Activated CD4-positive, CD25-positive, alpha-beta regulatory T cell treated with anti-CD3 and anti-CD28 coated beads, Interleukin-2, amount 50 U/mL, for 72 hours (primary cell): Measurements from ENCODE around the gene RAB13.
A peak's percentile ranks its signal among the peaks of the same experiment; 100 is the strongest.

Experiments
- DNase-seq: peaks from one replicate; pipeline ENCODE4 v3.0.0; 2021

RAB13 gene

GRCh38 chr1:153977250-153978240, 8.6 kb downstream of the RAB13 start, which contains the start of gene JTB:
TSS of gene JTB (minus strand) at chr1:153977674. CDS start at chr1:153977252, 422 bp downstream.
- DNase-seq: peak; percentile 78

- DNase-seq: no peak
Measured at GRCh38 chr1:153976819-153977249, 9.3 kb downstream of the RAB13 start.

DNA sequence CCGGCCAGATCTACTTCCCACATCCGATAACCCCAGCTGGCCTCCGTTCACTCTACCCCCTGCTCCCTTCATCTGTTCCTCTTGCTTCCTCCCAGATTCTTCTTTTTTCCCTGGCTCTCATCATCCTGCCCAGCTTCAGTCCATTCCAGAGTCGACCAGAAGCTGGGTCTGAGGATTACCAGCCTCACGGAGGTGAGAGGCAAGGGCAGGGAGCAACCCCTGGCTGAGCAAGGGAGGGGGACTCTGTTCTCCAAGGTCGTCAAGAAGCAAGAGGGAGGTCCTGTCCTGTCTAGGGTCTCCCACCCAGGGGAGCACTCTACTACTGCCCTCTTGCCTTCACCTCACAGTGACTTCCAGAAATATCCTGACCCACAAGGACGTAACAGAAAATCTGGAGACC, 12.6 kb downstream of the RAB13 start:
- no peak for DNase-seq

DNA sequence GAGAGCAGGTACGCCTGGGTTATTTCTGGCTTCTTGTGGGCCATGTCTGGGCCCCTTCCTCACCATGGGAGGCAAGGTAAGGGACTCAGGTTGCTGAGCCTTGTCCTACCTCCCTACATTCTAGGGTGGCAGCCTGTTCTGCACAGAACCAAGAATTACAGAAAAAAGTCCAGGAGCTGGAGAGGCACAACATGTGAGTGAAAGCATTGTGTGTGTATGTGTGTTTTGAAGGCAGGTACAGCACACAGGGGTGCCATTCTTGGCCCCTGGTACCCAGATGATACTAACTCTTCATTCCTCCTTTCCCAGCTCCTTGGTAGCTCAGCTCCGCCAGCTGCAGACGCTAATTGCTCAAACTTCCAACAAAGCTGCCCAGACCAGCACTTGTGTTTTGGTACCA, 13.1 kb downstream of the RAB13 start:
- no peak for DNase-seq

GRCh38 chr1:153970346-153970745, 15.8 kb downstream of the RAB13 start:
- no peak for DNase-seq

- no peak for DNase-seq
Measured at GRCh38 chr1:153968972-153969371, 17.2 kb downstream of the RAB13 start.

DNA sequence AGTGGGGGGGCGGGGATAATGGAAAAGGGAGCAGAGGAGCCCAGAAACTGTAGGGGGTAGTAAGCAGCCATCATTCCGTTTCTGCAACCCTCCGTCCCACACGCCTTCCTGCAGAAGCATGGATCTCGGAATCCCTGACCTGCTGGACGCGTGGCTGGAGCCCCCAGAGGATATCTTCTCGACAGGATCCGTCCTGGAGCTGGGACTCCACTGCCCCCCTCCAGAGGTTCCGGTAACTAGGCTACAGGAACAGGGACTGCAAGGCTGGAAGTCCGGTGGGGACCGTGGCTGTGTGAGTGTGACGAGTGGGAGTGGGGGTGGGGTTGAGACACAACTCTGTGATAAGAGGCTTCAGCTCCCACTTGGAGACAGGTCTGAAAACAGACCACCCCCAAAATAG, 17.7 kb downstream of the RAB13 start:
- DNase-seq: no peak

DNA sequence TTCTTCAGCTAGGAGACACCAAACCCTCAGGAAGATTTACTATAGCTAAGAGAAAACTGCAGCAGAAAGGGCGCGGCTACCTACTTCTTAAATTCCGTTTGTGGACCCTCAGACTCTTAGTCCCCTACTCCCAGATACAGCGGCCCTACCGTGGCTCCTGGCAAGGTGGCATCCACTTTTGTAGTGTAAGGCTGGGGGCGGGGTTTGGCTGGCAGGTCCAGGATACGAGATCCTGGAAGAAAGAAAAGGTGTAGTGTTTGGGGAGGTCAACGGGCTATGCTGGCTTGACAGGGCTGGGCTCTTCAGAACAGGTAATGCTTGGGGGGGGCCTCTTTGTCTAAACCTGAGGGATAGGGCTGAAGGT, 18.2 kb downstream of the RAB13 start:
- DNase-seq: no peak

DNA sequence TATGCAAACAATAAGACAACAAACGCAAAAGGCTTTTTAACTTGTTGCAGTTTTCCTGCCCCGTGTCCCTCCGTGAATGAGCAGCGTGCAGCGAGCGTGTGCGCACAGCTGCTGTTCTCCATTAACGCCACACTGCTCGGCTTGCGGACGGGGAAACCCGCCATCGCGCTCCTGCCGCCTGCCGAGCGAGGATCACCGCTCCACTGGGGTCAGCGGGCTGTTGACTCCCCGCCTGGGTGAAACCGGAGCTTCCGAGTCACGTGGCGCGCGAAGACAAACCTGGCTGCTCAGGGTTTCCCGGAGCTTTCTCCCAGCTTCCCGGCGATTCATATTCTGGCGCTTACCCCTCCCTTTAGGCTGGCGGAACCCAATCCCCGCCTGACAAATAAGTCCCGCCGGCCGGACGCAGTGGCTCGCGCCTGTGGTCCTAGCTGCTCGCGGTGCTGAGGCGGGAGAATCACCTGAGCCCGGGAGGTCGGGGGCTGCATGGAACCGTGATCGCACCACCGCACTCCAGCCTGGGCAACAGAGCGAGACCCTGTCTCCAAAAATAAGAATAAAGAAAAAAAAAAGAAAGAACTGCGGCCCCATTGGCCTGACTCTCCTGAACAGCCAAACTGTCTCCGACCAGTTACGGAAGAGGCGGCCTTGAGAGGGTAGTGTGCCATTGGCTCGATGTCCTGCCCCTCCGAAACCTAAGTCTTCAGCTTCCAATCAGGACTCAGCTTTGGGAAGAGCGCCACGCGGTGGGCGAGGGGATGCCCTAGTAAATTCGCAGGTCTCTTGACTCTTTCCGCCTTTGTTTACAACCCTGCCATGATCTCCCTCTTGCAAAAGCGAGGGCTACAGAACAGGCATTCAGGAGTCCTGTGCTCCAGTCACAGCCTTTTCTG, 18.8 kb downstream of the RAB13 start, which contains the start of gene CREB3L4:
Gene CREB3L4, plus strand, starts transcription at position 796 of the 893 bp plus-strand sequence. CDS start 624 bp downstream, outside the sequence.
- peak; percentile 72 for DNase-seq

GRCh38 chr1:153963850-153964331, 22.2 kb downstream of the RAB13 start:
- no peak for DNase-seq

GRCh38 chr1:153963030-153963849, 22.9 kb downstream of the RAB13 start, which contains the start of gene SLC39A1:
TSS of gene SLC39A1 (minus strand) at chr1:153963537. CDS start at chr1:153962715, 822 bp downstream.
- peak; percentile 91 for DNase-seq

DNA sequence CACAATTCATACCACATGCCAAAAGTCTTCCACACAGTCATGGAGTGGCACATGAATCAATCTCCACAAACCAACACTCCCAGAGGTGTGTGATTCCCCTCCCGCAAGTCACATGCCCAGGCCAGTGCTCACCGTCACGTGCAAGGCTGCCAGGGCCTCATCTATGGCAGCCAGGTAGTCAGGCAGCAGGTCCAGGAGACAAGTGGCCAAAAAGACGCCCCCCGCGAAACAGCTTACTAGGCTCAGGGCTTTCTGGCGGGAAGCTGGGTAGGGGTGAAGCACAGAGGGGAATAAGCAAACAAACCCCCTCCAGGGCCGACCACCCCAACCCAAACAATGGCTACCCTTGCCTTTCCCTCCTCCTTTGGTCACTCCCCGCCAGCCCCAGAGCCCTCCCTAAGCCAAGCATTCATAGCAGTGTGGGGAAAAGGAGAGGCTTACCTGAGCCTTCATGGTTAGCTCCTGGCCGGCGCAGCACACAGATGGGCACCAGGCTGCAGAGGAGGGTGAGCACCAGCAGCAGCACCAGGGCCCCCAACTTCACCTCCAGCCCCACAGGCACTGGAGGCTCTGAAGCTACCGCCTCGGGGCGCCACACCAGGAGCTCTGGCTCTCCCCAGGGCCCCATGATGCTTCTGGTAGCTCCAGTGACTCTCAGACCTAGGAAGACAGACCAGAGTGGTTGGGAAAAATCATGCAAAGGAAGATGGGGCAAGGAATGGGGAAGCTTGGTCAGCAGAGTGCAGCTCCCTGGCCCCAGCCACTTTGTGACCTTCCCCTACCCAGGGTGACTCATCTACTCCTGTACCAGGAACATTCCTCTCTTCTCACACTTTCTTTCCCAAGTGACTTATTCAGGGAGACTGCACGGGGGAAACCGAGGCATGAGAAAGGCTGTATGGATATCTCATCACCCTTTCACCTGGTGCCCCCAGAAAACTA, 23.8 kb downstream of the RAB13 start:
- DNase-seq: no peak

DNA sequence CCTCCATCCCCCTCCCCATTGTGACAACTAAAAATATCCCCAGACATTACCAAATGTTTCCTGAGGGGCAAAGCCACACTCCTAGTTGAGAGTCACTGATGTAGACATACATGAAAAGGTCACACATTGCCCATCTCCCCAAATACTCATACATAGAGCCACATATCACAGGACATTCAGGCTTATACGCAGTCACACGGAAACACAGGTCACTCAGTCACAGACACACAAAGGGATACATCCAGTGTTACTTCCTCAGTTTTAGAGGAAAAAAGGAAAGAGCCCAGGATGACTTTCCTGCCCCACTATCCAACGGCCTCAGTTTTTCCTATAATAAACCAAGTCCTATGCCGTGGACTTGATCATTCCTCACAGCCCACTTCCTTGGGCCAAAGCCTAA, 24.7 kb downstream of the RAB13 start:
- no peak for DNase-seq

DNA sequence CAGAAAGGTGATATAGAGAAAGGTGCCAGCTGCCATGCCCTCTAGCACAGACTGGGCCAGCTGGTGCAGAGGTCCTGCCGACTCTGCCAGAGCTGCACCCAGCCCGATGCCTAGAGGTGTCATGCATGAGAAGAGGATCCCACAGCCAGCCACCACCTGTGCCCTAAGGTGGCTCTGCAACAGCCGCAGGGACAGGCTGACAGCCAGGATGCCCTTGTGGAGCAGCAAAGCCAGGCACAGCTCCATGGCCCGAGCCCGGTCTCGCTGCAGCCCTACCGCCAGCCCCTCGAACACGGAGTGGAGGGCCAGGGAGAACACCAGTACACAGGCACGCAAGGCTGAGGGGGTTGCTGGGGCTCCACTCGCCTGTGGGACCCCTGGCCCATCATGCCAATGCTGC, 25.9 kb downstream of the RAB13 start:
- DNase-seq: no peak

GRCh38 chr1:153959454-153959853, 26.7 kb downstream of the RAB13 start:
- DNase-seq: no peak

DNA sequence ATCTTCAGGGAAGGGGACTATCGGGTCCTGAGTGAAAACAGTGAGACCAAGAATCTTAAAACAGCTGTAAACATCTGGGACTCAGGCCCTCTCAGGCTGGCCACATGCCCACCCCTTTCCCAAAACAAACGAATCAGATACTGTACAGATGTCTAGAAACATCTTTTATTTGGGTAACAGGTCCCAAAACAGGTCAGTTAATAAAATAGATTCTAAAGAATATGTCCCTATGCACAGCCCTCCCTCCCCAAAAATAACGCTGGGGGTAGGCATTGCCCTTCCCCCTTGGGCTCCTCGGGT, 27.2 kb downstream of the RAB13 start:
- no peak for DNase-seq

DNA sequence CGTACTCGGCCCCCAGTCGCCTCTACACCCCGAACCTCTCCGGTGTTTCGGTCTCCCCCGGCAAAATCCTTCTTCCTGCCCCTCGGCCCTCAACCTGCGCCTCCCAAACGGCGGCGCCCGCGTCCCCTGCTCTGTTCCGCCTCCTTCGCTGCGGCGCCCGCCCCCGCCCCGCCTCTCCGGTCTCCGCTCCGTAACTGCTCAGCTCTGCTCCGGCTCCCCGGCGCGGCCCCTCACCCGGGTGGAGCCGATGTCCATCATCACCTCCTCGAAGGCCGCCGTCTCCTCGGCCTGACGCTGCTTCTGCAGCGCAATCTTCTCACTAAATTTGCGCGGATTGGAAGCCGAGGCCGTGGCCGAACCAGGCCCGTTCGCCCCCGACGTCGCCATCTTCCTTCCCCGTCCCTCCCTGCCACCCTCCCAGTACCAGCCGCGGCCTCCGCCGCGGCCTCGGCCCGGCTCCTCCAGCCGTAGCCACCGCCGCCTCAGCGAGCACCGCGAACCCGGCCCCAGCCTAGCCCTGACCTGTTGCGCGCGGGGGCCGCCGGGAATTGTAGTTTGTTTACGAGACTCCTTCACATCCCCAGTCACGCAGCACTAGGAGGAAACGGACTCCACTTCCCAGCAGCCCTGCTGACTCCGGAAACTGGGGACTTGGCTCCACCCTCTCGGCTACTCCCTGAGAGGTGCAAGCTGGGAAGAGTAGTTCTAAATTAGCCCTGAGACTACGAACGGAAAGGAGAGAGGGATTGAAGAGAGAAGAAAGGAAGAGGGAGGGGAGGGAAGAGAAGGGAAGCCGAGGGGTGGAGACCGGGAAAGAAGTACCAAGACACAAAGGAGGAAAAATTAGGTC, 27.8 kb downstream of the RAB13 start, which contains the start of gene CRTC2:
Gene CRTC2, minus strand, starts transcription at position 502 of the 850 bp plus-strand sequence. Its CDS starts 115 bp downstream, at position 387.
- DNase-seq: peak; percentile 95

DNA sequence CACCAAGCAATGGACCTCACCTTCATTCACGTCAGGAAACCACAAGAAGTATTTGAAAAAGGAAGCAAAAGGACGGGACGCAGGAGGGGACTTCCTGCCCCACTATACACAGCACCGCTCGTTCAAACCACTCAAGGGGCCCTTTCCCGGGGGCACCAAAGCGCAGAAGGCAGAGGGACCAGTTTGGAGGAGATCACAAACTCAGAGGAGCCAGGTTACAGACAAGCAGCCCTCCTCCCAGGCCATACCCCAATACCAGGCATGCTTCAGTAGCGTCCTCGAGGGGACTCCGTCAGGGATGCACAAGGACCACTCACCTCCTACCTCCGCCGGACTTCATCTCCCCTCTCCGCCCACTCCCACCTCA, 28.4 kb downstream of the RAB13 start:
- peak; percentile 49 for DNase-seq

GRCh38 chr1:153956997-153957715, 29.0 kb downstream of the RAB13 start:
- no peak for DNase-seq
